SKM-1 (cell line): ENCODE results near the gene VPS11.
A peak's percentile ranks its signal among the peaks of the same experiment; 100 is the strongest.

Experiments
- DNase-seq: peaks from one replicate; lab custom pipeline; 2025; ENCODE audit not compliant: unreplicated experiment; lab: John Stamatoyannopoulos, UW

VPS11 gene

GRCh38 chr11:119118946-119119345, 51.3 kb downstream of the VPS11 start:
- DNase-seq: no peak

- no peak for DNase-seq
Measured at GRCh38 chr11:119120639-119121007, 53.0 kb downstream of the VPS11 start.

GRCh38 chr11:119121008-119121810, 53.6 kb downstream of the VPS11 start, which contains the start of gene HINFP:
Gene HINFP (plus strand): TSS chr11:119121580. CDS start chr11:119126945, 5,365 bp downstream.
- DNase-seq: peak; percentile 98

- DNase-seq: no peak
Measured at GRCh38 chr11:119121811-119122124, 54.1 kb downstream of the VPS11 start.

- DNase-seq: no peak
Measured at GRCh38 chr11:119125821-119126220, 58.2 kb downstream of the VPS11 start.

GRCh38 chr11:119126675-119127268, 59.2 kb downstream of the VPS11 start:
- DNase-seq: no peak

- no peak for DNase-seq
Measured at GRCh38 chr11:119130662-119131061, 63.0 kb downstream of the VPS11 start.
